ENCODE measurements around the gene MYO3B. TPM values are rescaled to one million over a fixed set of nuclear protein-coding genes. Genes with fewer than 3 reads are reported as not detected.

MYO3B gene
- total RNA-seq, 1 experiment from 2014 or later: 0.63 TPM

DNA sequence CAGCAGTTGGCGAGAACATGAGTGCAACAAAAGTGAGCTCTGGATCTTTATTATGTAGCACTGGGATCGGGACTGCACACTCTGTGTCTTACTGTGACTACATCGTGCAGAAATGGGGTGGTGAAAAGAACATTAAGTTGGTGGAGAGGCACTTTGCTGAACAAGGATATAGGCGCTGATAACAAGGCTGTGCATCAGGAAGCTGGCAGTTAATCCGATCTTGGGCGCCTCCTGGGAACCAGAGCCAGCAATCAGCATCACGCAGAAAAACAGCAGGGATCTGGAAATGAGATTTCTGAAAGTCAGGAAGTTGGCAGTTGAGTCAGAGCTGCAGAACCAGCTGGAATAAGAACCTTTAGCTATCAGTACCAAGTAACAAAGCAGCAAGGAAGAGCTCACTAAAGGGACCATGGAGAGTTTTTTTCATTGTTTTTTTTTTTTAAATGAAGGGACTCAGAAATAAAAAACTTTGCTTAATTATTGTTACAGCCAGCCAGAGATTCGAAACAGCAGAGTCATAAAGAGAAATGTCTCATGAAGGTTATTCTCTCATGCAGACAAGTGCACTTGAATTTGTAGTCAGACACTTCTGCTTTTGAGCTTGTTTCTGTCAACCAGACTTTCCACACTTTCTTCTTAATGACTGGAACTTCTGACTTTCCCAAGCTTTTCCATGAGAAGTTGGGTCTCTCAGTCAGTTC is 22.8 kb upstream of the MYO3B start:
- TF ChIP-seq, protein P1, sequence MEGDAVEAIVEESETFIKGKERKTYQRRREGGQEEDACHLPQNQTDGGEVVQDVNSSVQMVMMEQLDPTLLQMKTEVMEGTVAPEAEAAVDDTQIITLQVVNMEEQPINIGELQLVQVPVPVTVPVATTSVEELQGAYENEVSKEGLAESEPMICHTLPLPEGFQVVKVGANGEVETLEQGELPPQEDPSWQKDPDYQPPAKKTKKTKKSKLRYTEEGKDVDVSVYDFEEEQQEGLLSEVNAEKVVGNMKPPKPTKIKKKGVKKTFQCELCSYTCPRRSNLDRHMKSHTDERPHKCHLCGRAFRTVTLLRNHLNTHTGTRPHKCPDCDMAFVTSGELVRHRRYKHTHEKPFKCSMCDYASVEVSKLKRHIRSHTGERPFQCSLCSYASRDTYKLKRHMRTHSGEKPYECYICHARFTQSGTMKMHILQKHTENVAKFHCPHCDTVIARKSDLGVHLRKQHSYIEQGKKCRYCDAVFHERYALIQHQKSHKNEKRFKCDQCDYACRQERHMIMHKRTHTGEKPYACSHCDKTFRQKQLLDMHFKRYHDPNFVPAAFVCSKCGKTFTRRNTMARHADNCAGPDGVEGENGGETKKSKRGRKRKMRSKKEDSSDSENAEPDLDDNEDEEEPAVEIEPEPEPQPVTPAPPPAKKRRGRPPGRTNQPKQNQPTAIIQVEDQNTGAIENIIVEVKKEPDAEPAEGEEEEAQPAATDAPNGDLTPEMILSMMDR (conservative IDR thresholded peaks at IDR 0.05): no peak

More for the DNA sequence above, 22.8 kb upstream of the MYO3B start:
- no peak overlapping the region for H3K9ac ChIP-seq (ENCODE audit: extremely low read depth, insufficient read length, low read length)
- H3K27ac ChIP-seq (ENCODE audit: insufficient read length, low read depth, low read length): no peak overlapping the region
- no peak overlapping the region for H4K8ac ChIP-seq (replicated peaks; ENCODE audit: insufficient read length, low read depth, low read length)
- H3K23ac ChIP-seq (ENCODE audit: insufficient read length, low read depth, low read length): no peak overlapping the region
- Mint-ChIP-seq H3K4me1 (peaks cover 17 to 32% of the 10 kb centered on the region in 2 experiments), H3K27ac (peak overlapping the region; percentile 12 to 85 (median 59); a peak in 6 of 7 replicates), H3K4me3 (peak overlapping the region in 1 of 2 experiments; percentile 7; a peak in 2 of 5 replicates), H3K27me3 (ENCODE audit: low read depth) (peaks cover 3% of the 10 kb centered on the region; the same call in 1 of the 2 replicates), H3K9me3 (peaks cover 3 to 27% of the 10 kb centered on the region in 2 experiments; a peak in 4 of 5 replicates), H3K36me3 (ENCODE audit: insufficient read depth in 1 of 3, low read depth in 3 of 3) (peaks cover 0 to 13% (median 12%) of the 10 kb centered on the region in 3 experiments; a peak in 4 of 7 replicates)
- peak; percentile 54 for DNase-seq
- no peak overlapping the region for H3T11ph ChIP-seq (ENCODE audit: low read length)
- no peak overlapping the region for H2BK12ac ChIP-seq (ENCODE audit: insufficient read length, low read depth, low read length)
- no peaks in the 10 kb centered on the region for H4K20me1 ChIP-seq (ENCODE audit: control insufficient read depth, insufficient read depth, insufficient read length)
- H3K27me3 ChIP-seq (ENCODE audit: insufficient read depth, low read length): no peaks in the 10 kb centered on the region; the same call in 1 of the 2 replicates
- H3K79me1 ChIP-seq (ENCODE audit: insufficient read depth, low read depth, low read length, poor library complexity, severe bottlenecking): no peaks in the 10 kb centered on the region
- H3K18ac ChIP-seq (ENCODE audit: insufficient read length, low read depth, low read length): no peak overlapping the region
- peak overlapping the region; percentile 78 for H2AFZ ChIP-seq (ENCODE audit: low read length)
- H2BK20ac ChIP-seq (ENCODE audit: low read depth, low read length, poor library complexity, severe bottlenecking): no peak overlapping the region
- no peak overlapping the region for H2BK5ac ChIP-seq (ENCODE audit: insufficient read length, low read length)
- H3K14ac ChIP-seq (ENCODE audit: insufficient read depth, low read length): no peak overlapping the region
- H3K9me3 ChIP-seq (ENCODE audit: control insufficient read depth, low read depth, low read length): no peaks in the 10 kb centered on the region
- H3K56ac ChIP-seq (ENCODE audit: insufficient read length, low read depth, low read length): no peak overlapping the region
- H3K4me1 ChIP-seq (ENCODE audit: insufficient read depth, low read length): peaks cover 12% of the 10 kb centered on the region
- no peak overlapping the region for H3K4ac ChIP-seq (ENCODE audit: low read depth, low read length)
- WGBS (ENCODE audit: extremely low coverage, insufficient read length, low lambda C conversion rate): no CpG with 5 or more reads among the region's 8 CpGs
- H2BK120ac ChIP-seq (ENCODE audit: low read depth, low read length, poor library complexity, severe bottlenecking): no peak overlapping the region
- H3K23me2 ChIP-seq (ENCODE audit: insufficient read length, low read depth, low read length, poor library complexity, severe bottlenecking): no peaks in the 10 kb centered on the region
- no peak overlapping the region for H2AK5ac ChIP-seq (ENCODE audit: insufficient read length, low read length)
- H2BK15ac ChIP-seq (ENCODE audit: low read depth, low read length): no peak overlapping the region
- H4K5ac ChIP-seq (ENCODE audit: insufficient read length, low read depth, low read length): no peak overlapping the region
- H3K4me2 ChIP-seq (ENCODE audit: insufficient read depth, insufficient read length, low read length): peak overlapping the region; percentile 12
- H4K91ac ChIP-seq (ENCODE audit: insufficient read length, low read depth, low read length): no peak overlapping the region
- no peaks in the 10 kb centered on the region for H3K79me2 ChIP-seq (ENCODE audit: insufficient read depth, low read length)

All from H9 (cell line).